ENCODE data around the gene IRF7.

Gene IRF7

GRCh38 chr11:568306-569157 lies 47.2 kb downstream of the IRF7 start:
- peak overlapping the region; percentile 58 for H3K27ac ChIP-seq (ENCODE audit: low read length)
- H3K27me3 ChIP-seq (ENCODE audit: control insufficient read depth in 1 of 2, insufficient read depth in 2 of 2, low read length in 2 of 2), result no peaks in the 10 kb centered on the region
- peaks cover 20% of the 10 kb centered on the region for H3K4me1 ChIP-seq (ENCODE audit: control insufficient read depth, insufficient read depth, low read length)
- peak overlapping the region; percentile 62 to 73 for H3K9ac ChIP-seq (ENCODE audit: low read length in 2 of 2)
- H3K36me3 ChIP-seq (ENCODE audit: control insufficient read depth in 2 of 2, insufficient read depth in 2 of 2, low read length in 2 of 2), result no peaks in the 10 kb centered on the region
- H3K4me3 ChIP-seq (ENCODE audit: low read length in 2 of 2), result peak overlapping the region; percentile 35 to 73
- no peaks in the 10 kb centered on the region for H3K9me3 ChIP-seq (ENCODE audit: control insufficient read depth in 2 of 2, low read length in 2 of 2)

- H3K4me1 ChIP-seq (ENCODE audit: control insufficient read depth, insufficient read depth, low read length), result peaks cover 20% of the 10 kb centered on the region
- peak overlapping the region; percentile 29 to 48 for H3K9ac ChIP-seq (ENCODE audit: low read length in 2 of 2)
- no peaks in the 10 kb centered on the region for H3K36me3 ChIP-seq (ENCODE audit: control insufficient read depth in 2 of 2, insufficient read depth in 2 of 2, low read length in 2 of 2)
- H3K4me3 ChIP-seq (ENCODE audit: low read length in 2 of 2), result peak overlapping the region; percentile 35 to 73
- H3K9me3 ChIP-seq (ENCODE audit: control insufficient read depth in 2 of 2, low read length in 2 of 2), result no peaks in the 10 kb centered on the region
- H3K27me3 ChIP-seq (ENCODE audit: control insufficient read depth in 1 of 2, insufficient read depth in 2 of 2, low read length in 2 of 2), result no peaks in the 10 kb centered on the region
- H3K27ac ChIP-seq (ENCODE audit: low read length), result no peak overlapping the region
Measured at GRCh38 chr11:567629-568292, 48.0 kb downstream of the IRF7 start.

GRCh38 chr11:567011-567628 lies 48.6 kb downstream of the IRF7 start:
- H3K27me3 ChIP-seq (ENCODE audit: control insufficient read depth in 1 of 2, insufficient read depth in 2 of 2, low read length in 2 of 2), result no peaks in the 10 kb centered on the region
- H3K4me1 ChIP-seq (ENCODE audit: control insufficient read depth, insufficient read depth, low read length), result peaks cover 20% of the 10 kb centered on the region
- H3K36me3 ChIP-seq (ENCODE audit: control insufficient read depth in 2 of 2, insufficient read depth in 2 of 2, low read length in 2 of 2), result no peaks in the 10 kb centered on the region
- no peak overlapping the region for H3K27ac ChIP-seq (ENCODE audit: low read length)
- no peak overlapping the region for H3K9ac ChIP-seq (ENCODE audit: low read length in 2 of 2)
- peak overlapping the region in 1 of 2 donors; percentile 73 for H3K4me3 ChIP-seq (ENCODE audit: low read length in 2 of 2)
- H3K9me3 ChIP-seq (ENCODE audit: control insufficient read depth in 2 of 2, low read length in 2 of 2), result no peaks in the 10 kb centered on the region

GRCh38 chr11:565921-566509 lies 49.7 kb downstream of the IRF7 start:
- no peak overlapping the region for H3K4me3 ChIP-seq (ENCODE audit: low read length in 2 of 2)
- peaks cover 25% of the 10 kb centered on the region for H3K4me1 ChIP-seq (ENCODE audit: control insufficient read depth, insufficient read depth, low read length)
- H3K27ac ChIP-seq (ENCODE audit: low read length), result no peak overlapping the region
- H3K36me3 ChIP-seq (ENCODE audit: control insufficient read depth in 2 of 2, insufficient read depth in 2 of 2, low read length in 2 of 2), result no peaks in the 10 kb centered on the region
- no peaks in the 10 kb centered on the region for H3K9me3 ChIP-seq (ENCODE audit: control insufficient read depth in 2 of 2, low read length in 2 of 2)
- H3K9ac ChIP-seq (ENCODE audit: low read length in 2 of 2), result no peak overlapping the region
- no peaks in the 10 kb centered on the region for H3K27me3 ChIP-seq (ENCODE audit: control insufficient read depth in 1 of 2, insufficient read depth in 2 of 2, low read length in 2 of 2)

- H3K27ac ChIP-seq (ENCODE audit: low read length), result no peak overlapping the region
- H3K4me1 ChIP-seq (ENCODE audit: control insufficient read depth, insufficient read depth, low read length), result peaks cover 27% of the 10 kb centered on the region
- H3K36me3 ChIP-seq (ENCODE audit: control insufficient read depth in 2 of 2, insufficient read depth in 2 of 2, low read length in 2 of 2), result no peaks in the 10 kb centered on the region
- H3K4me3 ChIP-seq (ENCODE audit: low read length in 2 of 2), result no peak overlapping the region
- H3K27me3 ChIP-seq (ENCODE audit: control insufficient read depth in 1 of 2, insufficient read depth in 2 of 2, low read length in 2 of 2), result peaks cover 0 to 4% of the 10 kb centered on the region in 2 donors
- no peak overlapping the region for H3K9ac ChIP-seq (ENCODE audit: low read length in 2 of 2)
- H3K9me3 ChIP-seq (ENCODE audit: control insufficient read depth in 2 of 2, low read length in 2 of 2), result no peaks in the 10 kb centered on the region
Measured at GRCh38 chr11:563812-564578, 51.8 kb downstream of the IRF7 start.

GRCh38 chr11:563066-563811 lies 52.5 kb downstream of the IRF7 start:
- Histone ChIP-seq H3K9ac (ENCODE audit: low read length in 2 of 2) (no peak overlapping the region), H3K36me3 (ENCODE audit: control insufficient read depth in 2 of 2, insufficient read depth in 2 of 2, low read length in 2 of 2) (no peaks in the 10 kb centered on the region), H3K27me3 (ENCODE audit: control insufficient read depth in 1 of 2, insufficient read depth in 2 of 2, low read length in 2 of 2) (peaks cover 0 to 5% of the 10 kb centered on the region in 2 donors), H3K27ac (ENCODE audit: low read length) (no peak overlapping the region), H3K9me3 (ENCODE audit: control insufficient read depth in 2 of 2, low read length in 2 of 2) (no peaks in the 10 kb centered on the region), H3K4me3 (ENCODE audit: low read length in 2 of 2) (no peak overlapping the region), H3K4me1 (ENCODE audit: control insufficient read depth, insufficient read depth, low read length) (peaks cover 25% of the 10 kb centered on the region)

Measured in stomach smooth muscle (tissue), 2 donors.